ENCODE data around the gene TOP2A.
"Not testable (repeated sequence)": the region's sequence is repeated elsewhere in the genome, so short reads cannot be mapped to it uniquely, and the experiment has no call there.

Gene TOP2A

GRCh38 chr17:40425741-40426140 lies 8.0 kb upstream of the TOP2A start:
- DNase-seq, result no peak

DNA sequence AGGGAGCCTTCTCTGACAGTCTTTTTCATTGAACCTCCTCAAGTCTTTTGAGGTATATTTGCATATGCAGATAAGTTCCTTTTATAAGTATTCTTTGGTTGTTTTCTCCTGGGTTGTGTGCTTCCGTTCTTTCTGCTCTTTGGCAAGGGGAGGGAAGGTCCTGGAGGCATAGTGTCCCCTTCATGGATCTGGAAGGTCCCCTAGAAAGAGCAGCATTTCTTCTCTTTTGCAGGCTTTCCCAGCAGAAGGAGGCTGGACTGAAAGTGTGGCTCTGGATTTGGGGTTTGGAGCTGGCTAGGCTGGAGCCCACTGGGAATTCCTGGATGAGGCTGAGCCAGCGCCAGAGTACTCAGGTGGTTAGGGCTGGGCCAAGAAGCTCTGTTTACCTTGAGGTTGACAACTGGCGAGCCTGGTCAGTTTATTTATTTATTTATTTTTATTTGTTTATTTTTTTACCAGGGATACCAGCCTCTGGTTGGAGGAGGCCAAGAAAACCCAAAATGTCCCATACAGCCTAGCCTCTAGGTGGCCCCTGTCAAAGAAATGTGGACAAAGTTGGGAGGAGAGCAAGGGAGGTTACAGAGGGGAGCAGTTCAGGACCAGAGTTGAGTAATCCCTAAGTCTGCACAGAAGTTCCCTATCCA lies 5.4 kb upstream of the TOP2A start:
- peak; percentile 7 for DNase-seq

DNA sequence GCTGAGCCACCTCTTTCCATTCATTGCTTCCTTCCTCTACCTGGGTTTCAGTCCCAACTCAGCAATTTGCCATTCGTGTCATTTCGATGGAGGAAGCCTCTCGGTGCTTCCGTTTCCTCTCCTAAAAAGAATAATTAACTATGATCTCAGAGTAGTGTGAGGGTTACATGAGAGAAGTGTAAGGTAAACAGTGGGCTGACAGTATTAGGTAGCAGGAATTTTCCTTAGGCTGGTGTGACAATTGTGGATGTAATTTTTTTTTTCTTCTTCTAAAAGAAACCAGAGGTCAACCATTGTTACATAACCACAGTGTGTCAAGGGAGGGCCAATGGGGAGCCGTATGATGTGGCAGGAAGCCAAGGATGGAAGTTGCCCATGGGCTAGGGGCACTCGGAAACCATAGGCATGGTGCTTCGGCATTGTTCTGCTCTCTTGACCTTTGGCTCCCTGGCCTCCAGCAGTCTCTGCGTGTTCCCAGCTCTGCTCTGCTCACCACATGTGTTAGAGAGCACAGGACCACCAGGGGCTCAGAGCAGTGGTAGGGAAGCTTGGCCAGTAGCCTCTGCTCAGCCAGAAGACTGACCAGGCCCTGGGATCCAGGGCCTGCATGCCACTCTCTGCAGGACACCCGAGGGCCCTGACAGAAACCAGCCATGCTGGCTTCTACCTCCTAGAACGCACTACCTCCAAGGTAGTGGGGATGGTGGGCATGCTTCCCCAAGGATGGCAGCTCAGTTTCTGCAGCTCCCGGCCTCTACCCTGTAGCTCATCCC lies 2.0 kb upstream of the TOP2A start:
- no peak for DNase-seq

- DNase-seq, result no peak
These were observed 671 bp upstream of the TOP2A start for GRCh38 chr17:40418428-40418706.

- DNase-seq, result no peak
These were observed 463 bp downstream of the TOP2A start for GRCh38 chr17:40417258-40417608.

DNA sequence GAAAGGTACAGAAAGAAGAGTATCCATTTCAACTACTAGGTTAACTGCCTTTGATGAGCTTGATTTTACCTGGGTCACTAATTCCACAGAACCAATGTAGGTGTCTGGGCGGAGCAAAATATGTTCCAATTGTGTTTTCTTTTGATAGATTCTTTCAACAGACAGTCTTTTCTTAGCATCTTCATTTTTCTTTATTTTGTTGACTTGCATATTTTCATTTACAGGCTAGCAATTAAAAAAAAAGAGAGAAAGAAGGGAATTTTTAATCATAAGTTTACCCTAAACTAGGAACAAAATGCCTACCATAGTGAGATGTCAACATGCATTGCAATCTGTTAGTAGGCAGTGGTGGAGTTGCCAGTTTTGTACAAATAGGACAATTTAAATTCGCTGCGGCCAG lies 1.0 kb downstream of the TOP2A start:
- no peak for DNase-seq

- DNase-seq, result no peak
These were observed 2.3 kb downstream of the TOP2A start for GRCh38 chr17:40415390-40415789.

GRCh38 chr17:40414312-40414711 lies 3.4 kb downstream of the TOP2A start:
- DNase-seq, result not testable (repeated sequence)

GRCh38 chr17:40412880-40413279 lies 4.8 kb downstream of the TOP2A start:
- no peak for DNase-seq

DNA sequence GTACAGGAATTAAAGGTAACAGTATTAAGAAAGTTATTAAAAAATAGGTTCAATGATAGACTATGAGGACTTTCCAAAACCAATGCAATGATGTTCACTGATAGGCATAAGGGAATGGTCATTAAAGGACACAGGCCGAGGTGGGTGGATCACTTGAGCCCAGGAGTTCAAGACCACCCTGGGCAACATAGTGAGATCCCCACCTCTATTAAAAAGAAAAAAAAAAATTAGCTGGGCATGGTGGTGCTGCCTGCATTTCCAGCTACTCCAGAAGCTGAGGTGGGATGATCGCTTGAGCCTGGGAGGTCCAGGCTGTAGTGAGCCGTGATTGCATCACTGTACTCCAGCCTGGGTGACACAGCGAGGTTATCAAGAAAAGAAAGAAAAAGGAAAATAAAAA lies 5.9 kb downstream of the TOP2A start:
- DNase-seq, result no peak

DNA sequence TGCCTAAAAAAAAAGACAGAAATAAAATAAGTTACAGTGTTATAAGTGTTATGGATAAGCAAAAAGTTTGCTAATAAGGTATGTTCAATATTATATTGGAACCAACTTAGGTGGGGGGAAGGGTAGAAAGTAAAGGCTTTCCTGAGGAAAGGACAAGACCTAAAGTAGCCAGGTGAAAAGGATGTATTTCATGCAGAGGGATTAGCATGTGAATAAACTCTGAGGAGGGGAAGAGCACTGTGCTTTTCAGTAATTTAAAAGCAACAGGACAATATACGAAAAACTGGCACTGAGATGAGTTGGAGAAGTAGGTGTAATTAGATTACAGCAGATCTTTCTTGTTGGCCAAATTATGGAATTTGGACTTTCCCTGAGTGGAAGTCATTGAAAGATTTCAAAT lies 7.6 kb downstream of the TOP2A start:
- no peak for DNase-seq

DNA sequence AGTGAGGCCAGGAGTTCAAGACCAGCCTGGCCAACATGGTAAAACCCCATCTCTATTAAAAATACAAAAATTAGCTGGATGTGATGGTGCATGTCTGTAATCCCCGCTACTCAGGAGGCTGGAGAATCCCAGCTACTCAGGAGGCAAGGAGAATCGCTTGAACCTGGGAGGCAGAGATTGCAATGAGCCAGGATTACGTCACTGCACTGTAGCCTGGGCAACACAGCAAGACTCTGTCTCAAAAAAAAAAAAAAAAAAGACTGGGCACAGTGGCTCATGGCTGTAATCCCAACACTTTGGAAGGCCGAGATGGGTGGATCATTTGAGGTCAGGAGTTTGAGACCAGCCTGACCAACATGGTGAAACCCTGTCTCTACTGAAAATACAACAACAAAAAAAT lies 8.2 kb downstream of the TOP2A start:
- not testable (repeated sequence) for DNase-seq

GRCh38 chr17:40407460-40407859 lies 10.2 kb downstream of the TOP2A start:
- no peak for DNase-seq

DNA sequence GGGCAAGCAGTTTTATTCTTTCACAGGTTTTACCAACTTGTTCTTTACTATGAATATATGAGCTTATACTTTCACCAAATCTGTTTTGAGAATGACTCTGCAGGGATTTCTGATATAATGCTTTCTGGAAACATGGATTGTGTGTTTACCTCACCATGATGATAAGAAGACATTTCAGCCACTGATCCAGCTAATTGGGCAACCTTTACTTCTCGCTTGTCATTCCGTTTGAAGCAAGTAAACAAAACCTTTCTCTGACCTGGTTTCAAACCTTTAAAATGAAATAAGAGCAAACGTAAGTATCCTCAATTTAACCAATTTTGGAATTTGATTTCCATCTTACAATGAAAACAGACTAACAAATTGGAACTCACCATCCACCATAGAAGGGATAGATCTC lies 13.7 kb downstream of the TOP2A start:
- no peak for DNase-seq

GRCh38 chr17:40402668-40403067 lies 15.0 kb downstream of the TOP2A start:
- DNase-seq, result no peak

GRCh38 chr17:40399185-40399584 lies 18.5 kb downstream of the TOP2A start:
- DNase-seq, result peak; percentile 60

- DNase-seq, result not testable (repeated sequence)
These were observed 31.1 kb downstream of the TOP2A start for GRCh38 chr17:40386555-40386954.

- DNase-seq, result no peak
These were observed 35.4 kb downstream of the TOP2A start for GRCh38 chr17:40382251-40382650.

DNA sequence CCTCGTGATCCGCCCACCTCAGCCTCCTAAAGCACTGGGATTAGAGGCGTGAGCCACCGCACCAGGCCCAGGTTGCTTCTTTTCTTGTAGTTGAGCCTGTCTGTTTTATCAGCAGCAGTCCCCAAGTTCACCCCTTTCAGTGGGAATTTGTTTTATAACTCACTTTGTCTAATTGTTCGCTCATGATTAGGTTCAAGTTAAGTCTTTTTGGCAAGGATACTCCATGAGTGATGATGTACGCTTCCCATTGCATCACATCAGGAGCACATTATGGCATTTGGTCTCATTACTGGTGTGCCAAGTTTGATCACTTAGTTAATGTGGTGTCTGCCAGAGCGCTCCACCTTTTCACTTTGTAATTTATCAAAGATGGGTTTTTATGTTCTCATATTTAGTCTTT lies 38.7 kb downstream of the TOP2A start:
- no peak for DNase-seq

- no peak for DNase-seq
These were observed 39.9 kb downstream of the TOP2A start for GRCh38 chr17:40377832-40378231.

DNA sequence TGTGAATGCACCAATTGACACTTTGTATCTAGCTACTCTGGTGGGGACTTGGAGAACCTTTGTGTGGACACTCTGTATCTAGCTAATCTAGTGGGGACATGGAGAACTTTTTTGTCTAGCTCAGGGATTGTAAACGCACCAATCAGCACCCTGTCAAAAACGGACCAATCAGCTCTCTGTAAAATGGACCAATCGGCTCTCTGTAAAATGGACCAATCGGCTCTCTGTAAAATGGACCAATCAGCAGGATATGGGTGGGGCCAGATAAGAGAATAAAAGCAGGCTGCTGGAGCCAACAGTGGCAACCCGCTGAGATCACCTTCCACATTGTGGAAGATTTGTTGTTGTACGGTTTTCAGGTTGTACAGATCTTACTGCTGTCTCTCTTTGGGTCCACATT lies 41.2 kb downstream of the TOP2A start:
- DNase-seq, result not testable (repeated sequence)

- not testable (repeated sequence) for DNase-seq
These were observed 41.9 kb downstream of the TOP2A start for GRCh38 chr17:40375786-40376185.

GRCh38 chr17:40374821-40375498 lies 42.7 kb downstream of the TOP2A start:
- no peak for DNase-seq

DNA sequence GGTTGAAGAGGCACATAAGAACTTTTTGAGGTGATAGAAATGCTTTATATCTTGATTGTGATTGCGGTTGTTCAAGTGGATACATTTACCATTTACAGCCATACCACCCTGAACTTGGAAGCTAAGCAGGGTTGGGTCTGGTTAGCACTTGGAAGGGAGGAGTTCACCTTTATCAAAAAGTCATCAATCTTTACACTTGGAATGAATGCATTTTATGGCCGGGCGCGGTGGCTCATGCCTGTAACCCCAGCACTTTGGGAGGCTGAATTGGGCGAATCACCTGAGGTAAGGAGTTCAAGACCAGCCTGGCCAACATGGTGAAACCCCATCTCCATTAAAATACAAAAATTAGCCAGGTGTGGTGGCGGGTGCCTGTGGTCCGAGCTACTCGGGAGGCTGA lies 43.7 kb downstream of the TOP2A start:
- DNase-seq, result no peak

- no peak for DNase-seq
These were observed 44.4 kb downstream of the TOP2A start for GRCh38 chr17:40373324-40373723.
